ENCODE data around the gene MT1G.

DNA sequence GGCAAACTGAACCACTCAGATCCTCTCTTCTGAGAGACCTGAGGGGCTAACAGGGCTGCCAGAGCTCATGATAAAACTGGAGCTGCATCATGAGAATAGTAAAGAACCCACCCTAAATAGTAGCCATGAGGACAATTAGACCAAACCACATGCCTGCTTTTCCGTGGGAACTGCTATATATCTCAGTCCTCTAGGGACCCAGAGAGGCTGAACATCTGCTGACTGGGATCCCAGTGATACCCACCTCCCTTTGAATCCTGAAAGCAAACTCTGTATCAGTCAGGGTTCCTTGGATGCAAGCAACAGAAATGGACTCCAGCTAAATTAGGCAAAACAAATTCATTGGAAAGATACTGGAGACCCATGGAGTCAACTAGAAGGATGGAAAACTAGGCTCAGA is 20.9 kb upstream of the MT1G start:
- TF ChIP-seq, protein P1, sequence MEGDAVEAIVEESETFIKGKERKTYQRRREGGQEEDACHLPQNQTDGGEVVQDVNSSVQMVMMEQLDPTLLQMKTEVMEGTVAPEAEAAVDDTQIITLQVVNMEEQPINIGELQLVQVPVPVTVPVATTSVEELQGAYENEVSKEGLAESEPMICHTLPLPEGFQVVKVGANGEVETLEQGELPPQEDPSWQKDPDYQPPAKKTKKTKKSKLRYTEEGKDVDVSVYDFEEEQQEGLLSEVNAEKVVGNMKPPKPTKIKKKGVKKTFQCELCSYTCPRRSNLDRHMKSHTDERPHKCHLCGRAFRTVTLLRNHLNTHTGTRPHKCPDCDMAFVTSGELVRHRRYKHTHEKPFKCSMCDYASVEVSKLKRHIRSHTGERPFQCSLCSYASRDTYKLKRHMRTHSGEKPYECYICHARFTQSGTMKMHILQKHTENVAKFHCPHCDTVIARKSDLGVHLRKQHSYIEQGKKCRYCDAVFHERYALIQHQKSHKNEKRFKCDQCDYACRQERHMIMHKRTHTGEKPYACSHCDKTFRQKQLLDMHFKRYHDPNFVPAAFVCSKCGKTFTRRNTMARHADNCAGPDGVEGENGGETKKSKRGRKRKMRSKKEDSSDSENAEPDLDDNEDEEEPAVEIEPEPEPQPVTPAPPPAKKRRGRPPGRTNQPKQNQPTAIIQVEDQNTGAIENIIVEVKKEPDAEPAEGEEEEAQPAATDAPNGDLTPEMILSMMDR (conservative IDR thresholded peaks at IDR 0.05; ENCODE audit: low read length): no peak; the same call in 1 of the 2 replicates
- TF ChIP-seq EZH2phosphoT487 (IDR thresholded peaks at IDR 0.05; ENCODE audit: borderline replicate concordance): no peak

Data from Loucy (cell line).